Measurements from ENCODE around the gene BICRAL.
"Not testable (repeated sequence)": the region's sequence is repeated elsewhere in the genome, so short reads cannot be mapped to it uniquely, and the experiment has no call there.

BICRAL gene

DNA sequence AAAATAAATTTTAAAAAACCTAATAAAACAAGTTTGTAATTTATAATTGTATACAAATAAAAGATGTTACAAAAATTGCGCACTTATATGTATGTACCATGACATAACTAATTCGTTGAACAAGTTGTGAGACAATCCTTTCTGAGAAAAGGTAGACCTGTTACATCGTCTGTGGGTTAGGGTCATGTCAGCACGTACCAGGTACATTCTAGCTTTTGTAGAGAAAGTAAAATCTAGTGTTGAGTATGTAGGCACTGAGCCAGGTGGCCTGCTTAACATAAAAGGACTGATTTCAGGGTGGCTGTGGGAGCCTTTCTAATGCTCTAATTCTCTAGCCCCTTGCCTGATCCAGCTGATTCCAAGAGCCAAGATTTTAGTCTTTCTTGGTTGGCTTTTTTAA, 108.0 kb downstream of the BICRAL start:
- TF ChIP-seq, protein P1, sequence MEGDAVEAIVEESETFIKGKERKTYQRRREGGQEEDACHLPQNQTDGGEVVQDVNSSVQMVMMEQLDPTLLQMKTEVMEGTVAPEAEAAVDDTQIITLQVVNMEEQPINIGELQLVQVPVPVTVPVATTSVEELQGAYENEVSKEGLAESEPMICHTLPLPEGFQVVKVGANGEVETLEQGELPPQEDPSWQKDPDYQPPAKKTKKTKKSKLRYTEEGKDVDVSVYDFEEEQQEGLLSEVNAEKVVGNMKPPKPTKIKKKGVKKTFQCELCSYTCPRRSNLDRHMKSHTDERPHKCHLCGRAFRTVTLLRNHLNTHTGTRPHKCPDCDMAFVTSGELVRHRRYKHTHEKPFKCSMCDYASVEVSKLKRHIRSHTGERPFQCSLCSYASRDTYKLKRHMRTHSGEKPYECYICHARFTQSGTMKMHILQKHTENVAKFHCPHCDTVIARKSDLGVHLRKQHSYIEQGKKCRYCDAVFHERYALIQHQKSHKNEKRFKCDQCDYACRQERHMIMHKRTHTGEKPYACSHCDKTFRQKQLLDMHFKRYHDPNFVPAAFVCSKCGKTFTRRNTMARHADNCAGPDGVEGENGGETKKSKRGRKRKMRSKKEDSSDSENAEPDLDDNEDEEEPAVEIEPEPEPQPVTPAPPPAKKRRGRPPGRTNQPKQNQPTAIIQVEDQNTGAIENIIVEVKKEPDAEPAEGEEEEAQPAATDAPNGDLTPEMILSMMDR (IDR thresholded peaks at IDR 0.05; ENCODE audit: control insufficient read depth, extremely low read depth, insufficient read depth), result no peak
- H3K4me3 ChIP-seq (ENCODE audit: low read depth, low read length), result peak overlapping the region; percentile 90
- no peak for DNase-seq (ENCODE audit: low read depth)

- H3K4me3 ChIP-seq (ENCODE audit: low read depth, low read length), result peak overlapping the region; percentile 90
- peak; percentile 96 for DNase-seq (ENCODE audit: low read depth)
- TF ChIP-seq, protein P1 (IDR thresholded peaks at IDR 0.05; ENCODE audit: control insufficient read depth, extremely low read depth, insufficient read depth), result no peak
Observed at GRCh38 chr6:42890311-42891198, 108.7 kb downstream of the BICRAL start.

- DNase-seq (ENCODE audit: low read depth), result no peak
- TF ChIP-seq, protein P1 (IDR thresholded peaks at IDR 0.05; ENCODE audit: control insufficient read depth, extremely low read depth, insufficient read depth), result no peak
- H3K4me3 ChIP-seq (ENCODE audit: low read depth, low read length), result peak overlapping the region; percentile 90
Observed at GRCh38 chr6:42891199-42891722, 109.4 kb downstream of the BICRAL start.

GRCh38 chr6:42894041-42894828, 112.4 kb downstream of the BICRAL start:
- not testable (repeated sequence) for DNase-seq (ENCODE audit: low read depth); H3K4me3 ChIP-seq (ENCODE audit: low read depth, low read length)

- H3K4me3 ChIP-seq (ENCODE audit: low read depth, low read length), result no peak overlapping the region
- DNase-seq (ENCODE audit: low read depth), result no peak
- TF ChIP-seq, protein P1 (IDR thresholded peaks at IDR 0.05; ENCODE audit: control insufficient read depth, extremely low read depth, insufficient read depth), result no peak
Observed at GRCh38 chr6:42896178-42896719, 114.4 kb downstream of the BICRAL start.

GRCh38 chr6:42898891-42899361, 117.1 kb downstream of the BICRAL start:
- TF ChIP-seq, protein P1 (IDR thresholded peaks at IDR 0.05; ENCODE audit: control insufficient read depth, extremely low read depth, insufficient read depth), result peak; percentile 59
- DNase-seq (ENCODE audit: low read depth), result no peak
- no peak overlapping the region for H3K4me3 ChIP-seq (ENCODE audit: low read depth, low read length)

DNA sequence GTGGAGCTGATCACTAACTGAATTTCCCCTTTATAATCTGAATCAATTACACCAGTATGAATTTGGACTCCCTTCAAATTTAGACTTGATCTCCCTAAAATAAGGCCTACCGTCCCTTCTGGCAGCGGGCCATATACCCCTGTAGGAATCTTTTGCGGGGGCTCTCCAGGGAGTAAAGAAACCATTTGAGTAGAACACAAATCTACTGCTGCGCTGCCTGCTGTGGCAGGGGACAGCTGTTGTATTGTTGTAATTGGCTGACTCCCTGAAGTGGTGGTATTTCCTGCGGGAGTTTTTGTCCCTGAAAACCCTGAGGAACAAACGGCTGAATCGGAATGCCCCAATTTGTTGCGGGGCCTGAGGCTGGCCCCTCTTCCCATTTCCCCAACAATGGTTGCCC, 118.0 kb downstream of the BICRAL start:
- H3K4me3 ChIP-seq (ENCODE audit: low read depth, low read length), result no peak overlapping the region
- TF ChIP-seq, protein P1 (IDR thresholded peaks at IDR 0.05; ENCODE audit: control insufficient read depth, extremely low read depth, insufficient read depth), result no peak
- no peak for DNase-seq (ENCODE audit: low read depth)
